K562 (cell line): ENCODE data around the gene NDUFC2. TPM values are rescaled to one million over a fixed set of nuclear protein-coding genes. Genes with fewer than 3 reads are reported as not detected.

ENCODE experiments used
- FUS ChIP-seq: fragments of 200-400 bp; formaldehyde crosslinking; optimal IDR thresholded peaks from 2 replicates; pipeline ENCODE3; 2017; ENCODE audit warnings: low read depth, low read length
- GABPA ChIP-seq: fragments of 200-800 bp; sonication (Bioruptor generic); conservative IDR thresholded peaks from 2 replicates; pipeline ENCODE4 v1.6.1; 2016; ENCODE audit warnings: low read depth, missing genetic modification characterization, missing compliant biosample characterization
- MCM3 ChIP-seq: fragments of 450-650 bp; IDR thresholded peaks from 2 replicates; pipeline ENCODE4 v1.6.1; 2016
- POLR2AphosphoS2 ChIP-seq: IDR thresholded peaks from 2 replicates; pipeline ENCODE4 v1.6.1; 2012; ENCODE audit warnings: low read length, improper control_type of control experiment
- POLR2AphosphoS5 ChIP-seq: IDR thresholded peaks from 2 replicates; pipeline ENCODE4 v1.6.1; 2011; ENCODE audit warnings: mild to moderate bottlenecking, low read depth, low read length, moderate library complexity; ENCODE audit not compliant: control insufficient read depth, insufficient read depth
- RFX1 ChIP-seq: fragments of 450-650 bp; IDR thresholded peaks from 2 replicates; pipeline ENCODE4 v1.6.1; 2016; ENCODE audit warnings: mild to moderate bottlenecking, moderate library complexity
- TEAD1 ChIP-seq, 2 experiments: fragments of 450-650 bp in 1 of 2; sonication (generic) in 1 of 2; formaldehyde crosslinking; IDR thresholded peaks; 2 replicates each; pipeline versions ENCODE4 v1.4.0 to v1.8.0; 2020 to 2022; ENCODE audit warnings: mild to moderate bottlenecking in 2 of 2, missing genetic modification reagents in 1 of 2
- ZNF184 ChIP-seq: sonication (generic); formaldehyde crosslinking; IDR thresholded peaks from 2 replicates; pipeline ENCODE4 v1.5.0; 2020; ENCODE audit warnings: missing genetic modification reagents
- ZNF347 ChIP-seq: fragments of 450-650 bp; formaldehyde crosslinking; IDR thresholded peaks from 2 replicates; pipeline ENCODE4 v1.4.0; 2020; ENCODE audit warnings: low read depth, mild to moderate bottlenecking, moderate library complexity
- polyA plus RNA-seq, 8 experiments: library from polyadenylated mRNA; depleted of rRNA in 4 of 8; stranded (reverse) in 5 of 8; unstranded in 3 of 8; fragments of >200 nt; fragmentation: Nextera tagmentation in 2 of 8; fragmentation: Illumina TruSeq in 1 of 8; extraction: Ambion mirVana in 2 of 8; extraction: Trizol in 1 of 8; gene quantifications; 2 replicates each; pipeline versions ENCODE4 v1.2.1 to v1.2.3, GENCODE V29; 2011 to 2014; ENCODE audit warnings: inconsistent platforms in 1 of 8, missing spikeins in 1 of 8
- total RNA-seq, 7 experiments: library from RNA; depleted of rRNA in 6 of 7; stranded (reverse); fragments of >200 nt in 6 of 7; fragmentation: Illumina TruSeq in 2 of 7; extraction: Trizol in 2 of 7; gene quantifications; 2 replicates each; pipeline versions ENCODE4 v1.2.1 to v1.2.3, GENCODE V29; 2011 to 2021; ENCODE audit warnings: low replicate concordance in 1 of 7
- TF ChIP-seq, protein P1 (sequence below), 2 experiments: fragments of 450-650 bp; formaldehyde crosslinking in 1 of 2; IDR thresholded peaks; 2 replicates each; pipeline versions ENCODE4 v1.4.0 to v1.6.1; 2014 to 2020; ENCODE audit warnings: mild to moderate bottlenecking in 2 of 2, borderline replicate concordance in 1 of 2, low read depth in 1 of 2

The NDUFC2 gene
- total and polyA plus RNA-seq, 9 of the 15 experiments (the other 6 are each of a cell fraction or from before 2014, with no cell fraction given) = 168 to 1,119 (median 442) TPM

DNA sequence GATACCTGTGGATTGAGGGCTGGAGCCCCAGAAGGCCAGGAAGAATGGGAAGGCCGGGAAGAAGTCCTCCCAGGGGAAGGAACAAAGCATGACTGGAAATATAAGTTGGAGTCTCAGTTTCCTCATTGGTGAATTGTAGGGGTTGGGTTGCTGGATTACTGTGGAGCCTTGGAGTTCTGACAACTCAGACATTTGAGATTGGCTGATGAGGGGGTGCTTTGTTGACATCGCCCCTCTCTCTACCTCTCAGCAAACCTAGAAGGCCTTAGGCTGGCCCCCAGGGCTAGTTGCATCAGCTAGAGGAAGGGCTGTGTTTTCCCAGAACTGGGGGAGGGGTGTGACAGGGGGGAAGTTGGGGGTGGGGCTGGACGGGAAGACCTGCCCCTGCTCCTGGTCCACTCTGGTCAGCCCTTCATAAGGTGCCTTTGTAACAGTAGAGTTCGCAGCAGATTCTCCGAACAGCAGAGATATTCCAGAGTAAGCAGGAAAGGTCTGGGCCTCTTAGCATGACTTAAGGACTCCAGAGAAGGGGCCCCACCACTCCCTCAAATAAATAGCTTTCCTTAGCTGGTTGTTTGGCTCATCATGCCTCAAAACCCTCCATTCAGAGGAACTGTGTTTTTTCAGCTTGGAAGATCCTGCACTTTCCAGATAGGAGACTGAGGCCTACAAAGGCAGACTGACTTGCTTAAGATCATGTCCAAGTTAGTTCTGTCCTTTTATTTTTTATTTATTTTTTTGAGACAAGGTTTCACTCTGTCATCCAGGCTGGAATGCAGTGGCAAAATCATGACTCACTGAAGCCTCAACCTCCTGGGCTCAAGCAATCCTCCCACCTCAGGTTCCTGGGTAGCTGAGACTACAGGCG lies 28.5 kb downstream of the NDUFC2 start (continued):
- TF ChIP-seq, protein P1, sequence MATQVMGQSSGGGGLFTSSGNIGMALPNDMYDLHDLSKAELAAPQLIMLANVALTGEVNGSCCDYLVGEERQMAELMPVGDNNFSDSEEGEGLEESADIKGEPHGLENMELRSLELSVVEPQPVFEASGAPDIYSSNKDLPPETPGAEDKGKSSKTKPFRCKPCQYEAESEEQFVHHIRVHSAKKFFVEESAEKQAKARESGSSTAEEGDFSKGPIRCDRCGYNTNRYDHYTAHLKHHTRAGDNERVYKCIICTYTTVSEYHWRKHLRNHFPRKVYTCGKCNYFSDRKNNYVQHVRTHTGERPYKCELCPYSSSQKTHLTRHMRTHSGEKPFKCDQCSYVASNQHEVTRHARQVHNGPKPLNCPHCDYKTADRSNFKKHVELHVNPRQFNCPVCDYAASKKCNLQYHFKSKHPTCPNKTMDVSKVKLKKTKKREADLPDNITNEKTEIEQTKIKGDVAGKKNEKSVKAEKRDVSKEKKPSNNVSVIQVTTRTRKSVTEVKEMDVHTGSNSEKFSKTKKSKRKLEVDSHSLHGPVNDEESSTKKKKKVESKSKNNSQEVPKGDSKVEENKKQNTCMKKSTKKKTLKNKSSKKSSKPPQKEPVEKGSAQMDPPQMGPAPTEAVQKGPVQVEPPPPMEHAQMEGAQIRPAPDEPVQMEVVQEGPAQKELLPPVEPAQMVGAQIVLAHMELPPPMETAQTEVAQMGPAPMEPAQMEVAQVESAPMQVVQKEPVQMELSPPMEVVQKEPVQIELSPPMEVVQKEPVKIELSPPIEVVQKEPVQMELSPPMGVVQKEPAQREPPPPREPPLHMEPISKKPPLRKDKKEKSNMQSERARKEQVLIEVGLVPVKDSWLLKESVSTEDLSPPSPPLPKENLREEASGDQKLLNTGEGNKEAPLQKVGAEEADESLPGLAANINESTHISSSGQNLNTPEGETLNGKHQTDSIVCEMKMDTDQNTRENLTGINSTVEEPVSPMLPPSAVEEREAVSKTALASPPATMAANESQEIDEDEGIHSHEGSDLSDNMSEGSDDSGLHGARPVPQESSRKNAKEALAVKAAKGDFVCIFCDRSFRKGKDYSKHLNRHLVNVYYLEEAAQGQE (IDR thresholded peaks at IDR 0.05; ENCODE audit: borderline replicate concordance) = 0 out of 2 replicates have a peak, but pooled peaks have one; percentile 45
- TF ChIP-seq, protein P1 (CRISPR knock-in tag; IDR thresholded peaks at IDR 0.05; ENCODE audit: low read depth) = no peak
- TF ChIP-seq ZNF347 (CRISPR knock-in tag) = no peak
- no peak for TF ChIP-seq MCM3
- TF ChIP-seq GABPA (tag) = 0 out of 2 replicates have a peak, but pooled peaks have one; percentile 24
- no peak for TF ChIP-seq FUS
- peak in 1 of 2 experiments; percentile 19; a peak in 2 of 4 replicates for TF ChIP-seq TEAD1 (CRISPR knock-in tag; IDR thresholded peaks at IDR 0.05)
- no peak for TF ChIP-seq RFX1
- no peak for TF ChIP-seq ZNF184 (CRISPR knock-in tag)
- 0 out of 2 replicates have a peak, but pooled peaks have one; percentile 17 for TF ChIP-seq POLR2AphosphoS5
- peak; percentile 72; the same call in 1 of the 2 replicates for TF ChIP-seq POLR2AphosphoS2
